Stomach (tissue), 4 donors: ENCODE data around the gene TOMM40.

Experiments used
- CTCF ChIP-seq, 7 experiments: fragments of 450-650 bp in 4 of 7; fragments of 200-600 bp in 3 of 7; sonication (generic) in 3 of 7; IDR thresholded peaks; one replicate each; pipeline ENCODE4 v1.5.1; 2016 to 2019; ENCODE audit warnings: antibody characterized with exemption in 7 of 7, control low read depth in 2 of 7, mild to moderate bottlenecking in 1 of 7
- EP300 ChIP-seq: sonication (generic); formaldehyde crosslinking; IDR thresholded peaks from one replicate; pipeline ENCODE4 v1.6.1; 2017; ENCODE audit warnings: antibody characterized with exemption
- POLR2A ChIP-seq, 4 donors: fragments of 450-650 bp; IDR thresholded peaks; one replicate each; pipeline ENCODE4 v1.6.1; 2016; ENCODE audit warnings: antibody characterized with exemption in 4 of 4, control low read depth in 2 of 4, mild to moderate bottlenecking in 1 of 4, moderate library complexity in 1 of 4
- POLR2AphosphoS5 ChIP-seq, 3 donors: sonication (generic); formaldehyde crosslinking; IDR thresholded peaks; one replicate each; pipeline ENCODE4 v1.6.1; 2016; ENCODE audit warnings: antibody characterized with exemption in 3 of 3

DNA sequence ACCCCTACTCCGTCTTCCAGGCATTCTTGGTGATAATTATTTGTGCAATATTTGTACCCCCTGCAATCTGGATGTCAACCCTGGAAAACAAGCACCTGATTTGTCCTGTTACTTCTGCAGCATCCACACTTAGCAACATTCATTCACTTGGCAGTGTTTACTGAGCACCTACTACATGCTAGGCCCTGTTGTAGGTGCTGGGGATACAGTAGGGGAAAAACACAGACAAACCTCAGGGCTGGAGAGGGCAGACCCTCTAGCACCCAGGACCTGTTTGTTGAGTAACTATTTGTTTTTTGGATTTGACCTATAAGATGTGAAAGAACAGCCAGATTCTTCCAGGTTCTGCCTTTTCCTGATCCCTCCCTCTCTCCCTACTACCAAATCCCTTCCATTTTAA, 35.4 kb upstream of the TOMM40 start:
- no peak for TF ChIP-seq CTCF (IDR thresholded peaks at IDR 0.05)
- no peak for TF ChIP-seq POLR2A (IDR thresholded peaks at IDR 0.05)
- no peak for TF ChIP-seq POLR2AphosphoS5 (IDR thresholded peaks at IDR 0.05)
- TF ChIP-seq EP300, result no peak
